Thoracic aorta (tissue), 2 donors: ENCODE measurements around the gene PRUNE2. TPM values are rescaled to one million over a fixed set of nuclear protein-coding genes. Genes with fewer than 3 reads are reported as not detected.
"Not testable (repeated sequence)": the region's sequence is repeated elsewhere in the genome, so short reads cannot be mapped to it uniquely, and the experiment has no call there.

Source experiments
- ATAC-seq: fragments of 150-250 bp; one replicate; pipeline ENCODE4 v1.8.0; 2017; ENCODE audit warnings: low read depth; ENCODE audit not compliant: insufficient number of reproducible peaks, low FRiP score
- DNase-seq: peaks from one replicate; pipeline ENCODE4 v3.0.0-alpha.2; 2020; ENCODE audit warnings: low spot score
- H3K27ac ChIP-seq, 2 donors: fragments of 200-600 bp; sonication (generic); 1 replicate in 1 of 2; 2 replicates in 1 of 2; pipeline ENCODE4 v1.5.1; 2016; ENCODE audit warnings: mild to moderate bottlenecking in 2 of 2, moderate library complexity in 2 of 2
- H3K27me3 ChIP-seq: fragments of 200-600 bp; sonication (generic); replicated peaks from 2 replicates; pipeline ENCODE4 v1.6.0; 2016; ENCODE audit warnings: mild to moderate bottlenecking; ENCODE audit not compliant: insufficient read depth
- H3K36me3 ChIP-seq: fragments of 200-600 bp; sonication (generic); one replicate; pipeline ENCODE4 v1.5.1; 2016
- H3K4me1 ChIP-seq, 2 donors: fragments of 200-600 bp; sonication (generic); 1 replicate in 1 of 2; 2 replicates in 1 of 2; pipeline versions ENCODE4 v1.5.1 to v1.6.0; 2016; ENCODE audit warnings: low read depth in 2 of 2, mild to moderate bottlenecking in 1 of 2; ENCODE audit not compliant: control insufficient read depth in 1 of 2
- H3K4me3 ChIP-seq: fragments of 200-600 bp; sonication (generic); 2 replicates; pipeline ENCODE4 v1.5.1; 2016; ENCODE audit warnings: mild to moderate bottlenecking
- H3K9me3 ChIP-seq: fragments of 200-600 bp; sonication (generic); 2 replicates; pipeline ENCODE4 v1.5.1; 2016
- total RNA-seq, 2 donors: library from RNA; depleted of rRNA; stranded (reverse); fragments of >200 nt; gene quantifications; one replicate each; pipeline versions ENCODE4 v1.1.0 to v1.2.3, GENCODE V29; 2016
- TF ChIP-seq, protein P1 (sequence below): fragments of 200-600 bp; sonication (generic); IDR thresholded peaks from one replicate; pipeline ENCODE4 v1.5.1; 2019; ENCODE audit warnings: antibody characterized with exemption

PRUNE2 gene
- total RNA-seq, 2 donors from 2014 or later = 360 to 420 TPM

DNA sequence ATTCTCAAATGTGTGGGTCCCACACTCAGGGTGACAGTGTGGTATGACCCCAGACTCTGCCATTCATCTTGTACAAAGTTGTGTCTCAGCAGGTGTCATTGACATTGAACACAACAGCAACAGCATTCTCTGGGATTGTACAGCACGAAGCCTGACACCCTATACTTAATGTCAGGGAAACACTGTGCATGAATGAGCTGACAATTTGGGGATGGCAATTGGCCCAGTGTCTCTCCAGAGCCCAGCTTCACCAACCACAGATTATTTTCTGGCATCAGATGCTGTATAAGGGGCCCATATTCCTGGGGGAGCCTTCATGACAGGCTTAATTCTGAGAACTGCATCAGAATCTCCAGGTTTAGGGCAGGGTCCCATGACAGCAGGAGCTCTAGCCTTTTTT is 303.7 kb downstream of the PRUNE2 start:
- TF ChIP-seq, protein P1, sequence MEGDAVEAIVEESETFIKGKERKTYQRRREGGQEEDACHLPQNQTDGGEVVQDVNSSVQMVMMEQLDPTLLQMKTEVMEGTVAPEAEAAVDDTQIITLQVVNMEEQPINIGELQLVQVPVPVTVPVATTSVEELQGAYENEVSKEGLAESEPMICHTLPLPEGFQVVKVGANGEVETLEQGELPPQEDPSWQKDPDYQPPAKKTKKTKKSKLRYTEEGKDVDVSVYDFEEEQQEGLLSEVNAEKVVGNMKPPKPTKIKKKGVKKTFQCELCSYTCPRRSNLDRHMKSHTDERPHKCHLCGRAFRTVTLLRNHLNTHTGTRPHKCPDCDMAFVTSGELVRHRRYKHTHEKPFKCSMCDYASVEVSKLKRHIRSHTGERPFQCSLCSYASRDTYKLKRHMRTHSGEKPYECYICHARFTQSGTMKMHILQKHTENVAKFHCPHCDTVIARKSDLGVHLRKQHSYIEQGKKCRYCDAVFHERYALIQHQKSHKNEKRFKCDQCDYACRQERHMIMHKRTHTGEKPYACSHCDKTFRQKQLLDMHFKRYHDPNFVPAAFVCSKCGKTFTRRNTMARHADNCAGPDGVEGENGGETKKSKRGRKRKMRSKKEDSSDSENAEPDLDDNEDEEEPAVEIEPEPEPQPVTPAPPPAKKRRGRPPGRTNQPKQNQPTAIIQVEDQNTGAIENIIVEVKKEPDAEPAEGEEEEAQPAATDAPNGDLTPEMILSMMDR = no peak
- H3K9me3 ChIP-seq = no peaks in the 10 kb centered on the region
- no peaks in the 10 kb centered on the region for H3K27me3 ChIP-seq
- ATAC-seq = no peak
- no peaks in the 10 kb centered on the region for H3K36me3 ChIP-seq
- no peak overlapping the region for H3K27ac ChIP-seq
- no peaks in the 10 kb centered on the region for H3K4me1 ChIP-seq
- no peak overlapping the region for H3K4me3 ChIP-seq
- no peak for DNase-seq

DNA sequence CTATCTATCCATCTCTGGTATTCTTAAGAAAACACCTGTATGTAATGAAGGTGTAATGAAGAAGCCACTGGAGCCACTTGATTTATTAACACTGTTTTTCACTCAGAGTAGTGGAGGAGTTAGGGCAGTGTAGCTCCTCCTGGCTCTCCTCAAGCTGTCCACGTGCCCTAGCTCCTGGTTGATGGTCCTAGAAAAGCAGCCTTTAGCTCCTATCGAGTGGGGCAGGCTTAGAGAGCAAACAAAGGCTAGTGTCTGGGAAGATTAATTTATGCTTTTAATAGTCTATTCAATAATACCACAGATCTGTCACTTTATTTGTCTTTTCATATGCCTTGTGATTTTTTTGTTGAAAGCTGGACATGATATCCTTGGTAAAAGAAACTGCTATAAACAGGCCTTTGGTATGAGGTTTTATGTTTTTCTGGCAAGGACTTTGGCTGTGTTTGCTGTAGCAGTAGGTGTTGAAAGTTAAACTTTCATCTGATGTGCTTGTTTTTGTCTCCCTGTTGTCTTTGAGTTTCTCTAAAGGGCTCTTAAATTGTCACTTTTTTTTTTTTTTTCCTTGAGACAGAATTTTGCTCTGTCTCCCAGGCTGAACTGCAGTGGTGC is 305.8 kb downstream of the PRUNE2 start:
- H3K9me3 ChIP-seq = no peaks in the 10 kb centered on the region
- H3K4me3 ChIP-seq = no peak overlapping the region
- DNase-seq (no peak), ATAC-seq (no peak)
- no peak overlapping the region for H3K27ac ChIP-seq
- no peaks in the 10 kb centered on the region for H3K4me1 ChIP-seq
- TF ChIP-seq, protein P1 = no peak
- H3K27me3 ChIP-seq = no peaks in the 10 kb centered on the region
- no peaks in the 10 kb centered on the region for H3K36me3 ChIP-seq

DNA sequence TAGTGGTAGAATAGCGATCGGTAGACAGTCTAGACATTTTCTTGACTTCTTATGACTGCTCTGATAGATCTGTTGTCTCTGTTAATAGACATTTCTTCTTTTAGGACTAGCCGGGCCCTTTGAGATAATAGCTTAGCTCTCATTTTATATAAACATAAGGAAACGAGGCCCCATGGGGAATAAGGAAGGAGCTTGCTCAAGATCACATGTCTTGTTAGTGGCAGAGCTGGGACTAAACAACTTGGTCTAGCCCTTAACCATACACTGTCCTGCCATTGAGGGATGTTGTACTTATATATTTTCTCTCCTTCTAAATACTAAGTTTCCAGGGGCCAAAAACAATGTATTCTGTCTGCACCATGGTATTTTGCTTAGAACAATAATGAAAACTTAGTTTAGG is 306.9 kb downstream of the PRUNE2 start:
- no peak for DNase-seq
- Histone ChIP-seq H3K27me3 (no peaks in the 10 kb centered on the region), H3K36me3 (no peaks in the 10 kb centered on the region), H3K27ac (no peak overlapping the region), H3K4me3 (no peak overlapping the region), H3K9me3 (no peaks in the 10 kb centered on the region), H3K4me1 (no peaks in the 10 kb centered on the region)
- TF ChIP-seq, protein P1 = no peak
- ATAC-seq = no peak

DNA sequence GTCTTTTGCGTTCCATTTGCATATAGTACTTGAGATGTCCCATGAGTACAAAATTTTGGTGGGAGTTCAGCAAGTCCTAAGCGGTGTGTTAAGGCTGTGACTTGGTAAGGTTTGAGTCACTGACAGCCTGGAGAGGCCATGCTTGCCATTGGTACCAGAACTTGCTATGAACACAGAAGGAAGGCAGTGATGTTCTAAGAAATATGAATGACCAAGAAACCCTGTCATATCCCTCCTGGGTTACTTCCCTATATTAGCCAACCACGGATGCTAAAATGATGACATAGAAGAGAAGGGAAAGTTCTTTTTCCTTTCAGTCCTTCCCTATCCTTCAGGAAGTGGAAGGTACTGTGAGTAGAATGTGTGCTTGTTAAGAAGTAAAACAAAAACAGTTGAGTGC is 310.3 kb downstream of the PRUNE2 start:
- Histone ChIP-seq H3K36me3 (no peaks in the 10 kb centered on the region), H3K4me1 (no peaks in the 10 kb centered on the region), H3K4me3 (no peak overlapping the region), H3K9me3 (no peaks in the 10 kb centered on the region), H3K27ac (no peak overlapping the region), H3K27me3 (no peaks in the 10 kb centered on the region)
- DNase-seq (no peak), ATAC-seq (no peak)
- TF ChIP-seq, protein P1 = no peak

DNA sequence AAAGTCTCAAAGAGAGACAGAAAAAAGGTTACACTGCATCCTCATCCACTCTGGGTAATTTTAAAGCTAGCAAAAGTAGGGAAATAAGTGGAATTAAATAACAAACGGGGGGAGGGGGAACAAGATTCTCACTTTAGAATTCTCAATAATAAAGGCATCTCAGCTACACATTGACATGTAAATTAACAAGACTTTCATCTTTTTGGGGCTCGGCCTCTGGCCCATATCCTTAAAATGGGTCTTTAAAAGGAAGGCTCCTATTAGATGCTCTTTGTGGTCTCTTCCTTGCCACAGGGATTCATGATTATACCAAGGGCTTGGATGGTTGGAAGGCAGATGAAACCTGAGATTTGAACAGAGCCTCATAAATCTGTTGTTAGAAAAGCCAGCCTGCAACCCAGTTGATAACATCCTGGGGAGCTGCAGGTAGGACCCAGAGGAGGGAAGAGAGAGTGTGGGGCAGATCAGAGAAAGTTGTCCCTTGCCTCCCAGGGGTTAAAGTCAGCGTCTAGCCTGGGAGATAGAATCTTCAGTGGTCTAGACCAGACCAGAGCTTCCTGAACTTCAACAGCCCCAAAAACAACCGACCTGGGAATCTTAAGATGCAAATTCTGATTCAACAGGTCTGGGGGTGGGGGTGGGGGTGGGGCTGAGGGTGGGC is 311.0 kb downstream of the PRUNE2 start:
- H3K4me1 ChIP-seq = no peaks in the 10 kb centered on the region
- H3K27ac ChIP-seq = no peak overlapping the region
- TF ChIP-seq, protein P1 = no peak
- ATAC-seq = no peak
- no peak for DNase-seq
- no peaks in the 10 kb centered on the region for H3K27me3 ChIP-seq
- no peaks in the 10 kb centered on the region for H3K9me3 ChIP-seq
- no peak overlapping the region for H3K4me3 ChIP-seq
- H3K36me3 ChIP-seq = no peaks in the 10 kb centered on the region

DNA sequence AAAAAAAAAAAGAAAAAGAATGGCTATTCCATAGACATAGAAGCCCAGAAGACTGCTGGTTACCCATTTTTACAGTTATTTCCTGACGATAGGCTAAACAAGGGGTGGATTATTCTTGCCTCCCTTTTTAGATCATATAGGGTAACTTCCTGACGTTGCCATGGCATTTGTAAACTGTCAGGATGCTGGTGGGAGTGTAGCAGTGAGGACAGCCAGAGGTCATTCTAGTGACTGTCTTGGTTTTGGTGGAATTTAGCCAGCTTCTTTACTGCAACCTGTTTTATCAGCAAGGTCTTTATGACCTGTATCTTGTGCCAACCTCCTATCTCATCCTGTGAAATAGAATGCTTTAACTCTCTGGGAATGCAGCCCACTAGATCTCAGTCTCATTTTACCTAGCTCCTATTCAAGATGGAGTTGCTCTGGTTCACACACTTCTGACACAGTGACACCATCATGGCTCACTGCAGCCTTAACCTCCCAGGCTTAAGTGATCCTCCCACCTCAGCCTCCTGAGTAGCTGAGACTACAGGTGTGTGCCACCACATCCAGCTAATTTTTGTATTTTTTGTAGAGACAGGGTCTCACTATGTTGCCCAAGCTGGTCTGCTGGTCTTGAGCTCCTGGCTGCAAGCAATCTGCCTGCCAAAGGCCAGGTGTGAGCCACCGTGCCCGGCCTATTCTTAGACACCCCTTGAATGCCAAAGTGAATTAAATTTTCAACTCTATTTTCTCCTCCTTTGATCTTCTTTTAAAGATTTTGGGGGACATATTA is 311.8 kb downstream of the PRUNE2 start:
- H3K27me3 ChIP-seq, DNase-seq, H3K27ac ChIP-seq, H3K9me3 ChIP-seq, H3K4me3 ChIP-seq, ATAC-seq, H3K36me3 ChIP-seq, H3K4me1 ChIP-seq: not testable (repeated sequence)
